GM19468 (cell line): ENCODE measurements around the gene BTN3A1.
"Not testable (repeated sequence)": the region's sequence is repeated elsewhere in the genome, so short reads cannot be mapped to it uniquely, and the experiment has no call there.

Experiments
- ATAC-seq: cut with Tn5 transposase; IDR thresholded peaks from one replicate; pipeline ENCODE4 v1.9.1; 2021; ENCODE audit warnings: mild to moderate bottlenecking, moderate library complexity, moderate number of reproducible peaks; ENCODE audit not compliant: unreplicated experiment; ENCODE audit errors: extremely low read depth

BTN3A1 gene

GRCh38 chr6:26378143-26378542 is 23.9 kb upstream of the BTN3A1 start:
- not testable (repeated sequence) for ATAC-seq

GRCh38 chr6:26379292-26379691 is 22.8 kb upstream of the BTN3A1 start:
- ATAC-seq = no peak

DNA sequence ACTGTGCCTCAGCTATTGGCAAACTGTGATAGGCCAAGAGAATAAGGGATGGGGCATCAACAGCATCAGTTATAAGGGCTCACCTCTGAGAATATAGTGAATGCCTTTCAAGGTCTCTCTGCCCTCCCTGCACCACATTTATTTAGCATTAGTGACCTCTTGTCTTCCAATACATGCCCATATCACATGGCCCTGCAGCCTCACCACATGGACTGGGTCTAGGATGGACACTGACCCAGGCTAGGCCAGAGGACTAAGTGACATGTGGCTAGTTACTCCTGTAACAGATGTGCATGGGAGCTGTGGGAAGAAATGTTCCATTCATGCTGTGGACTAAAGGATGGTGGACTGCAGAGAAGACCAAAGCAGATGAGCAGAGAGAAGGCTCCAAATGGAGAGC is 22.3 kb upstream of the BTN3A1 start:
- ATAC-seq = no peak

DNA sequence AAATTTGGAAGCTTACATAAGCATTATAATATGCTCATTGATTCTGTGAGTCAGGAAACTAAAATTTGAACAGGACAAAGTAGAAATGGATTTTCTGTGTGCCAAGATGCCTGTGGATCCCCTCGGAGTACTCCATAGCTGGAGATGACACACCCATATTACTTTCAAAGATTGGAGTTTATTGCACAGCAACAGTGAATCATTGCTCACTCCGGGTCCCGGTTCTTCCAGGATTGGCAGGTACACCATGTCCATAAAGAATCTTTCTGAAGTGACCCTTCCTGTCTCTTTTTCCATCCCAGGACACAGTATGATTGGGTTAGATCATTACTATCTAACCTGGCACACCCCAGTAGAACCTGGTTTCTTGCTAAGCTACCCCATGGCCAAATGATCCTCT is 21.8 kb upstream of the BTN3A1 start:
- ATAC-seq = no peak

GRCh38 chr6:26382121-26382520 is 20.0 kb upstream of the BTN3A1 start:
- no peak for ATAC-seq

- no peak for ATAC-seq
These were observed 18.3 kb upstream of the BTN3A1 start for GRCh38 chr6:26383624-26384417.

GRCh38 chr6:26385734-26386125 is 16.3 kb upstream of the BTN3A1 start:
- ATAC-seq = no peak

GRCh38 chr6:26387565-26387964 is 14.5 kb upstream of the BTN3A1 start:
- no peak for ATAC-seq

DNA sequence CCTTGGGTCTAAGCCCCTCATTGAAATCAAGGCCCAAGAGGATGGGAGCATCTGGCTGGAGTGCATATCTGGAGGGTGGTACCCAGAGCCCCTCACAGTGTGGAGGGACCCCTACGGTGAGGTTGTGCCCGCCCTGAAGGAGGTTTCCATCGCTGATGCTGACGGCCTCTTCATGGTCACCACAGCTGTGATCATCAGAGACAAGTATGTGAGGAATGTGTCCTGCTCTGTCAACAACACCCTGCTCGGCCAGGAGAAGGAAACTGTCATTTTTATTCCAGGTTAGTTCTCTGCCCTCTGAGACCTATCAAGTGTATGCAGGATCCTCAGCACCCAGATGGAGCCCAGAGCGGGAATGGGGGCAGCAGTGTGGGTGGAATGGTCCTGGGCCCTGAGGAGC is 14.1 kb upstream of the BTN3A1 start:
- ATAC-seq = no peak

DNA sequence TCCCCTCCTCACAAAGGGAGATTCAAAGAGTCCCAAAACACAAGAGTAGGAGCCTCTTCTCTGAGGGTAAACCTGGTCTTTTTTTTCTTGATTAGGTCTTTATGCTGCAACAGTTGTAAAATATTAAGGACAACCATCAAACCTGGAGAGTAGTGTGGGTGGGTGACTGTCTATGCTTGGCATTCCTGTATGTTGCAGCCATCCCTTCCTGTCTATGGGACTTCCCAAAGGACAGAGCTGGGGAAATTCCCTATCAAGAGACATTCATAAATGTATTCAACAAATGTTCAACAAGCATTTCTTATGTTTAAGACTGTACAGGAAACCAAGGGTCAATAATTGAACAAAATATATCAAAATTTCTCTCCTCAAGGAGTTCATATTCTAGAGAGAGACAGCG is 13.6 kb upstream of the BTN3A1 start:
- ATAC-seq = no peak

DNA sequence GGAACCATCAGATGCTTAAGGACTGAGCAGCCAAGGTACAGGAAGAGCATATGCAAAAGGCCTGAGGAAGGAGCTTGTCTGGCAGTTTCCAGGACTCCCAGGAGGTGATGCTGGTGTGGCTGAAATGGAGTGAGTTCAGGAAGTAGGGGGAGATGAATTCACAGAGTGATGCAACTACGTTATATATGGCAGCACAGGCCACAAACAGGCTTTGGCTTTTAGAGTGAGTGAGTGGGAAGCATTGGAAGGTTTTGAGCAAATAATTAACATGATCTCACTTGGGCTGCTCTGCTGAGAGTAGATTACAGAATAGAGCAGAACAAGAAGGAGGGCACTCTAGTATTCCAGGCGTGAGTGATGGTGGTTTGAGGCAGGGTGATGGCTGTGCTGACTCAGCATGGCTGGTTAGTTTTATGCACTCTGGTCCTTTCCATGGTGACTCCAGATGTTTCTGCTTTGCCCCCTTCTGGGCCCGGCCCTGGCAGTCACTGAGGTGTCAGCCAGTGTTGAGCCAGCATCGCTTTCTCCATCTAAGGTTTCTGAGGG is 12.7 kb upstream of the BTN3A1 start:
- no peak for ATAC-seq

GRCh38 chr6:26390531-26390930 is 11.5 kb upstream of the BTN3A1 start:
- no peak for ATAC-seq

GRCh38 chr6:26392932-26393636 is 9.0 kb upstream of the BTN3A1 start:
- no peak for ATAC-seq

- ATAC-seq = no peak
These were observed 7.8 kb upstream of the BTN3A1 start for GRCh38 chr6:26394289-26394688.

- no peak for ATAC-seq
These were observed 3.5 kb upstream of the BTN3A1 start for GRCh38 chr6:26398555-26398954.

DNA sequence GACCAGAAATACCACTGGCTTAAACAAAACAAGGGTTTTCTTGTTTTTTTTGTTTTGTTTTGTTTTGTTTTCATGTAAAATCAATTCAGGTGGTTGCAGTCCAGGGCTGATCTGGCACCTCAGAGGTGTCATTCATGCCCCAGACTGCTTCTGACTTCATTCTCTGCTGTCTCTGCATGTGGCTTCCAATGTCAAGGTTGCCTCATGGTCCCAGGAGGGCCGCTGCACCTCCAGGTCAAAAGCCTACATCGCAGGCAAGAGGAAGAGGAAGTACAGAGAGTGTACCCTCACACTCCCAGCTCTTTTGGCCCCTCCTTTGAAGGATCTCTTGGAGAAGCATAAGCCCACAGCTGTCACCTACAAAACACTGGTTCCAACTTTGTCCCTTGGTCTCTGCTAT is 1.4 kb upstream of the BTN3A1 start:
- ATAC-seq = no peak

- ATAC-seq = no peak
These were observed 587 bp upstream of the BTN3A1 start for GRCh38 chr6:26401389-26401986.

- no peak for ATAC-seq
These were observed 1.8 kb downstream of the BTN3A1 start for GRCh38 chr6:26403893-26404292.

- no peak for ATAC-seq
These were observed 2.5 kb downstream of the BTN3A1 start for GRCh38 chr6:26404546-26404945.

DNA sequence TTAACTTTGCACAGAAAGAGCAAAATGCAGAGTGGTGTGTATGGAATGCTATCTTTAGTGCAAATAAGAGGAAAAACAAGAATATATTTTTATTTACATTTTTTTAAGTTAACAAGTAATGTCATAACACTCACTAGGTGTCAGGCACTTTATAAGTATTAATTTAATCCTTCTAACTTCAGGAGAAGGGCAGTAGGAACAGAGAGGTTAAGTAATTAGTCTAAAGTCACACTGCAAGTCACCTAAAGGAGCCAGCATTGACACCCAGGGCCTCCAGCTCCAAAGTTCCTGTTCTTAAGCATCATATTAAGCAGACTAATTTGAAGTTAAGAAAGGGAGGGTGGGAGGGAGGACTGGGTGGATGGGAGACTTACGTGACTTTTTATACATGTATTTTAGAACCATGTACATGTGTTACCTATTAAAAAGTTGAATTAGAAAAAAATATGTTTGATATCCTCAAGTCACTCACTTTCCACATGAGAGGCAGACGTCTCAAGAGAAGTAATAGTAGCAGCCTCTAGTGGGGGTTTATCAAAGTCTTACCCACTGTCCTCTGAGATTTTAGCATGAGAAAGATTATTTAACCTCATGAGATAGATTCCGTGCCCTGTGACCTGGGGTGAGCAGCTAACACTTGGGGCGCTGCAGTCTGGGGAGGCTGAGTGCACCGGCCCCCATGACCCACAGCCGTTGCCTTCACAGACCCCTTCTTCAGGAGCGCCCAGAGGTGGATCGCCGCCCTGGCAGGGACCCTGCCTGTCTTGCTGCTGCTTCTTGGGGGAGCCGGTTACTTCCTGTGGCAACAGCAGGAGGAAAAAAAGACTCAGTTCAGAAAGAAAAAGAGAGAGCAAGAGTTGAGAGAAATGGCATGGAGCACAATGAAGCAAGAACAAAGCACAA is 7.0 kb downstream of the BTN3A1 start:
- ATAC-seq = no peak
